Glomerular endothelial cell (primary cell): ENCODE measurements around the gene POU5F1. TPM values are rescaled to one million over a fixed set of nuclear protein-coding genes. Genes with fewer than 3 reads are reported as not detected.
A peak's percentile ranks its signal among the peaks of the same experiment; 100 is the strongest.
"Not testable (repeated sequence)": the region's sequence is repeated elsewhere in the genome, so short reads cannot be mapped to it uniquely, and the experiment has no call there.

Experiments used
- DNase-seq: peaks from one replicate; pipeline ENCODE4 v3.0.0-alpha.2; 2011; ENCODE audit warnings: low read depth, low spot score; ENCODE audit errors: extremely low read depth
- total RNA-seq: library from RNA; depleted of rRNA; stranded (reverse); fragments of >200 nt; gene quantifications from 2 replicates; pipeline ENCODE4 v1.2.3, GENCODE V29; 2015

POU5F1 gene
- total RNA-seq, 1 donor from 2014 or later: not detected

- peak; percentile 37 for DNase-seq
These were observed 22.1 kb upstream of the POU5F1 start for GRCh38 chr6:31192431-31193105.

- DNase-seq: no peak
These were observed 20.0 kb upstream of the POU5F1 start for GRCh38 chr6:31190488-31190887.

DNA sequence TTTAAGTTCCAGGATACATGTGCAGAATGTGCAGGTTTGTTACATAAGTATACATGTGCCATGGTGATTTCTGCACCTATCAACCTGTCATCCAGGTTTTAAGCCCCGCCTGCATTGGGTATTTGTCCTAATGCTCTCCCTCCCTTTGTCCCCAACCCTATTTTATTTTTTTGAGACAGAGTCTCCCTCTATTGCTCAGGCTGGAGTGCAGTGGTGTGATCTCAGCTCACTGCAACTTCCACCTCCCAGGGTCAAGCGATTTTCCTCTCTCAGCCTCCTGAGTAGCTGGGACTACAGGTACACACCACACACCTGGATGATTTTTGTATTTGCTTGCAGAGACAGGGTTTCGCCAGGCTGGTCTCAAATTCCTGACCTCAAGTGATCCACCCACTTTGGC lies 18.7 kb upstream of the POU5F1 start:
- not testable (repeated sequence) for DNase-seq

GRCh38 chr6:31187780-31188194 lies 17.3 kb upstream of the POU5F1 start:
- no peak for DNase-seq

DNA sequence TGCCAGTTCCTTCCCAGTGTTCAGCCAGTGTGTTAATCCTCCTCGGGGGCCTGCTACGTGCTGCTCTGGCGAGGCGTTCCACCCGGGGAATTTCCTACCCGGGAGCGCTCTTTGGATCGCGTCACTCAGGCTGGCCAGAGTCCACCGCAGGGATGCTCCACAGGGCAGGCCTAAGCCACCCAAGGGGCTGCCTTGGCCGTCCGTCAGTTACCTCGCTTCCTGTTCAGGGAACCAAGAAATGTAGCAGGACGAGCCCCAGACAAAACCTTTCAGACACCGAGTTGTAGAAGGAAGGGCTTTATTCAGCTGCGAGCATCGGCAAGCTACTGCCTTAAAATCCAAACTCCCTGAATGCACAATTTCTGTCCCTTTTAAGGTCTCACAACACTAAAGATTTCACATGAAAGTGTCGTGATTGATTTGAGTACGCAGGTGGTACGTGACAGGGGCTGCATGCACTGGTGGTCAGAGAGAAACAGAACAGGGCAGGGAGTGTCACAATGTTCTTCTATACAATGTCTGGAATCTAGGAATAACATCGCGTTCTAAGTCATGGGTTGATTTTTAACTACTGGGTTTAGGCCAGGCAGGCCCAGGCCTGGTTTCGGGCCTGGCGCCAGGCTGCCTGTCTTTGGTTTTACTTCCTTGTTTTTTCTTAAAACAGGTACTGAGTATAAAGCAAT lies 15.7 kb upstream of the POU5F1 start:
- DNase-seq: no peak

DNA sequence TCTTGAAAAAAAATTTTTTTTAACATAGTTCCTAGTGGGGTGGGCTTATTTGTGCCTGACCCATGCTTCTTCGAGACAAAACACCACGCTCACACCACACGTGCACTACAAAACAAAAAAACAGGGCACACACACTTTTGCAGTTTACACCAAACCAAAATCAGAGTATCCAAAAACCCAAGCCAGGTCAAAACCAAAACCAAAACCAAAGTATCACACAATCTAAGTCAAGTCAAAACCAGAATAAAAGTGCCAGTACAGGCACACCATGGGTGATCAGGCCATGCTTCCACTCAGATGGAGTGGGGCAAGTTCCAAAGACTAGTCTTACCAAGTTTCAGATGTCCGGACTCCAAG lies 15.2 kb upstream of the POU5F1 start:
- not testable (repeated sequence) for DNase-seq

DNA sequence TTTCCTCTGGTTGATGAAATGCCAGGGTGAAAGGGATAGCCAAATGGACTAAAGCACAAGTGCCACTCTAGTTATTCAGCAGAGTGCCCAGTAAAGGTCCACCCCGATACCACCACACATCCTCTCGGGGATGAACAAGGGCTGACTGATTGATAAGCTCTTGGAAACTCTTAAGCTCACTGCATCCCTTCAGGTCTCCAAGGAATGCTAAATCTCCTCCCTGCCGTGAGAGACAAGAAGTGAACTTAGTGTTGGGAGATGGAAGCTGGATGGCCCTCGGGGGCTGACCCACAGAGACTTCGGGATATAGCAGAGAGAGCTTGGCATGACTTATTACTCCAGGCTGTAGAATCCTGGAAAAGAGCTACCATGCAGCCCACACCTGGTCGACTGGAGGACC lies 13.4 kb upstream of the POU5F1 start:
- not testable (repeated sequence) for DNase-seq

DNA sequence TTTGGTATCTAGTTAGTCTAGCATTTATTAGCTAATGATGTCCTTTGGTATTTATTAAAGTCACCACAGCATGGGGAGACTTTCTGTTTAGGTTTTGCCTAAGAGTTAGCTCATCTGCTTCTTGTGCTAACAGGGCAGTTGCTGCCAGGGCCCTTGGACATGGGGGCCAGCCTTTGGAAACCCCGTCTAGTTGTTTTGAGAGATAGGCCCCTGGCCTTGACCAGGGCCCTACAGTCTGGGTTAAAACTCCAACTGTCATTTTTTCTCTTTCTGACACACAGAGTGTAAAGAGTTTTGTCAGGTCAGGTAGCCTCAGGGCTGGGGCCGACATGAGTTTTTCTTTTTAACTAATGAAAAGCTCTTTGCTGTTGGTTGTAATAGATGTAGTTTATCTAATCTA lies 12.8 kb upstream of the POU5F1 start:
- DNase-seq: not testable (repeated sequence)

- no peak for DNase-seq
These were observed 10.0 kb upstream of the POU5F1 start for GRCh38 chr6:31180500-31180899.

DNA sequence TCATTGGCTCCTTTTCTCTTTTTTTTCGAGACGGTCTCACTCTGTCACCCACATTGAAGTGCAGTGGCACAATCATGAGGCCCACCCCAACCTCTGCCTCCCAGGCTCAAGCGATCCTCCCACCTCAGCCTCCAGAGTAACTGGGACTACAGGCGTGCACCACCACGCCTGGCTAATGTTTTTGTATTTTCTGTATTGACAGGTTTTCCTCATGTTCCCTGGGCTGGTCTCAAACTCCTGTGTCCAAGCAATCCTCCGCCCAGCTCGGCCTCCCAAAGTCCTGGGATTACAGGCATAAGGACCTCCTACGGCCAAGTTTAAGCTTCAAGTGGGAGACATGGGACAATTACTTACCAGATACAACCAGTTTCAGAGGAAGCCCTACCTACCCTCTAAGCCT lies 9.4 kb upstream of the POU5F1 start:
- no peak for DNase-seq

GRCh38 chr6:31179042-31179386 lies 8.5 kb upstream of the POU5F1 start:
- DNase-seq: no peak

GRCh38 chr6:31178143-31179041 lies 7.9 kb upstream of the POU5F1 start:
- DNase-seq: no peak

DNA sequence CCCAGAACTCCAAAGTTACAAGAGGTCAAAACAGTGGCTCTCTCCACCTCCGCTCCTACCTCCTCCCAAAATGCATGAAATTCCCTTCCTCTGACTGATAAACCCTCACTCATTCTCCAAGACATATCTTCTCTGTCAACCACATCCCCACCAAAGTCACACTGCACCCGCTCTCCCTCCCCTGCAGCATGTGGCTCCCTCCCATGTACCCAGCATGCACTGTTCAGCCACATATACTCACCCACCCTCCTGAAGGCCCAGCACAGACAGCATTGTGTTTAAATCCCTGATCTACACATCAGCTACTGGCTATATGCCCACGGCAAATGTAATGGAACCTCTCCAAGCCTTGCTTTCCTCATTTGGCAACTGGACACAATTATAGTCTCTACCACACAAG lies 5.5 kb upstream of the POU5F1 start:
- no peak for DNase-seq

DNA sequence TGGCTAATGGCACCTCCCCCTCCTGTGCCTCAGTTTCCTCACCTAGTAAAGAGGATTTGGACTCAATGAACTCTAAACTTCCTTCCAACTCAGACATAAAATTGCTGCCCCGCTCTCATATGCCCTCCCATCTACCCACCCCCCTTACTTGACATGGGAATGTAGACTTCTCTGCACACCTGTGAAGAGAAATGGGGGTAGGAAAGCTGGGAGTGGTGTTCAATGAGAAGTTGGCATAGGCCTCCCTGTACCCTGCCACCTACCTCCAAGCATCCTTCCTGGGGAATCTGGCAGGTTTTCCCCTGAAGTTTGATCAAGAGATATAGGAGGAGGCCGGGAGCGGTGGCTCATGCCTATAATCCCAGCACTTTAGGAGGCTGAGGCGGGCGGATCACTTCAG lies 3.9 kb upstream of the POU5F1 start:
- DNase-seq: no peak

- no peak for DNase-seq
These were observed 2.9 kb upstream of the POU5F1 start for GRCh38 chr6:31173406-31173805.

DNA sequence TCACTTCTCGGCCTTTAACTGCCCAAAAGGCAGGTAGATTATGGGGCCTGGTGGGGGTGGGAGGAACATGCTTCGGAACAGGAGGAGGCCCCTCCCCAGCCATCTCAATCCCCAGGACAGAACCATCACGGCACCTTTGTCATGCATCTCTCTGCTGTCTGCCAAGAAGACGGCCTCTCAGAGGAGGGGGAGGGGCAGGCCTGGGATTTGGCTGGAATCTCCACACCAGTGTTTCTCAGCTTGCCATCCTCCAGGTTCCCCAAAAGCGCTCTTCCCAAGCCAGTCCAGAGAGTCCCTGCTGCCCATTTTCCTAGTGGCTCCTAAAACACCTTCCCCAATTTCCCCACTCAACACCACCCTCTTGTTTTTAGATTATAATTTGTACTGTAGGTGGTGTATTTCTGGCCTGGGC lies 2.5 kb upstream of the POU5F1 start:
- DNase-seq: no peak

DNA sequence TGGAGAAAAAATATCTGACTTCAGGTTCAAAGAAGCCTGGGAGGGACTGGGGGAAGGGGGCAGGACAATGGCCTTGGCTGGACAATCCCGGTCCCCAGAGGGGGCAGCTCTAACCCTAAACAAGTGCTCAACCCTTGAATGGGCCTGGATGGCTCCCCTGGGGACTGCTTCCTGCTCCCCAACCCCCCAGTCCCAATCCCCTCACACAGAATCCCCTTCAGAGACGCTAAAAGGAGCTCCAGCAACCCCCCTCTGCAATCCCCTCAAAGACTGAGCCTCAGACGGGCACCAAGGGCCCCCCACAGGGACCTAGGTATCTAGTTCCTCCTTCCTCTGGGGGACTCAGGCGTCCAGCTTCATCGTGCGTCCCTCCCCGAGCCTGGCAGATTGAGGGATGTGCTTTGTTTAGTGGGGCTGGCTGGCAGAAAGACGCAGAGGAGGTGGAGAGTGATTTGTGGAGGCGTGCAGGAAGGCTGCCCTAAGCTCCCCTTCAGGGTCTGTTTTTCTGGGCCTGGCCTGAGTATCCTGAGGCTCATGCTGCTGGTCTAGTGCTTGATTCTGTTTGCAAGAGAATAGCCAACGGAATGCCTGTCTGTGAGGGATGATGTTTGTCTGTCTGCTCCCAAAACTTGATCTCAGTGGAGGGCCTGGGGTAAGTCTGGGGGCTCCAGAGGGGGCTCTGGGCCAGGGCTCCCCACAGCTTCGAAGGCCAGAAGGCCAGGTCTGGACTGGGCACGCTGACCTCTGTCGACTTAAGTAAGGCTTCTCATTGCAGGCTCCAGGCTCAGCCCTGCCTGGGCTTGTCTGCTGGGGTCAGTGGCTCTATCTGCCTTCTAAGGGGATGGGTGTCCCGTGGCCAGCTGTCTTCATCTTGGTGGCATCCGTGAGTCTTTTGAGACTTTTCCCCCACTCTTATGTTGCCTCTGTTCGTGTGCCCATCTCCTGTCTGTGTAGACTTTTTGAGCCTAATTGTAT lies 1.7 kb upstream of the POU5F1 start:
- DNase-seq: no peak

GRCh38 chr6:31170987-31171671 lies 647 bp upstream of the POU5F1 start:
- DNase-seq: no peak

DNA sequence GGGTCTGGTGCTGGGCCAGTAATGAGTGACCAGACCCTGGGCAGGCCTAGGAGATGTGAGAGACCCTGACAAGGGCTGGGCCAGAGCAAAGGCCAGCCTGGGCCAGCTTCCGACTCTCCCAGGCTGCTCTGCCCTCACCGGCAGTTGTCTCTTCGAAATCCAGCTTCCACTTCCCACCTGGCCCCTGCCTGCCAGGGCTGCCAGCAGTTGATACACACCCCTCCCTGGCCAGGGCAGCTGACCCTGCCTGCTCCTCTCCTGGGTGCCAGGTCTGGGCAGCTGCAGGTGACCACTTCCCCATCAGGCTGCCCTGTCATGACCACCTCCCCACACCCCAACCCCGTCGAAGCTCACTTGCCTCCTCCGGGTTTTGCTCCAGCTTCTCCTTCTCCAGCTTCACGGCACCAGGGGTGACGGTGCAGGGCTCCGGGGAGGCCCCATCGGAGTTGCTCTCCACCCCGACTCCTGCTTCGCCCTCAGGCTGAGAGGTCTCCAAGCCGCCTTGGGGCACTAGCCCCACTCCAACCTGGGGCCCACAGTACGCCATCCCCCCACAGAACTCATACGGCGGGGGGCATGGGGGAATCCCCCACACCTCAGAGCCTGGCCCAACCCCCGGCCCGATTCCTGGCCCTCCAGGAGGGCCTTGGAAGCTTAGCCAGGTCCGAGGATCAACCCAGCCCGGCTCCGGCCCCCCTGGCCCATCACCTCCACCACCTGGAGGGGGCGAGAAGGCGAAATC lies 453 bp downstream of the POU5F1 start:
- not testable (repeated sequence) for DNase-seq
